ENCODE data around the gene DMC1.

DNA sequence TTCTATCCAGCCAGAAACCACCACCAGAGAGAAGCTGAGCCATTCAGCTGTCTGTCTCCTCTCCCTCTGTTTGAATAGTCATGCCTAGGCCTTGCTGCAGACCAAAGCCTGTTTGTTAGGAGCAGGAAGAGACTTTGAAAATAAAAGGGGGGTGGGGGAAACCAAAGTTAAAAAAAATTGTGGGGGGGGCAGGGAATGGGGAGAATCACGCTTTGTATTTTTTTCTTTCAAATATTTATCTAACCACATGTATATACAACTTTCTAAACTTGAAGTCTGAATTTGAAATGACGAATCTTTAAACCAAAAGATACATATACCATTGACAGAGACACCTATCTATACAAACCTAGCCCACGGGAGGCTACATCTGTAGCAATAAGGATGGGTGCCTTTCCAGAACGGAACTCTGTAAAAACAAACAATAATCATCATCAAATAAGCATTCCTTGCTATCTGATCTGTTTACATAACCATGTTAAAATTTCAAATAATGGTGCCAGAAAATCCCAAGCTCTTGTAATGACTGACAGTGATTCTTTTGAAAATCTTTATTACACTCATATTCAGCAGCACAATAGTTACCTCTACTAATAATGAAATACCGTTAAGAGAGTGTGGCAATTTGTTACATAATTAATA is 78.2 kb downstream of the DMC1 start:
- TF ChIP-seq, protein P1, sequence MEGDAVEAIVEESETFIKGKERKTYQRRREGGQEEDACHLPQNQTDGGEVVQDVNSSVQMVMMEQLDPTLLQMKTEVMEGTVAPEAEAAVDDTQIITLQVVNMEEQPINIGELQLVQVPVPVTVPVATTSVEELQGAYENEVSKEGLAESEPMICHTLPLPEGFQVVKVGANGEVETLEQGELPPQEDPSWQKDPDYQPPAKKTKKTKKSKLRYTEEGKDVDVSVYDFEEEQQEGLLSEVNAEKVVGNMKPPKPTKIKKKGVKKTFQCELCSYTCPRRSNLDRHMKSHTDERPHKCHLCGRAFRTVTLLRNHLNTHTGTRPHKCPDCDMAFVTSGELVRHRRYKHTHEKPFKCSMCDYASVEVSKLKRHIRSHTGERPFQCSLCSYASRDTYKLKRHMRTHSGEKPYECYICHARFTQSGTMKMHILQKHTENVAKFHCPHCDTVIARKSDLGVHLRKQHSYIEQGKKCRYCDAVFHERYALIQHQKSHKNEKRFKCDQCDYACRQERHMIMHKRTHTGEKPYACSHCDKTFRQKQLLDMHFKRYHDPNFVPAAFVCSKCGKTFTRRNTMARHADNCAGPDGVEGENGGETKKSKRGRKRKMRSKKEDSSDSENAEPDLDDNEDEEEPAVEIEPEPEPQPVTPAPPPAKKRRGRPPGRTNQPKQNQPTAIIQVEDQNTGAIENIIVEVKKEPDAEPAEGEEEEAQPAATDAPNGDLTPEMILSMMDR (IDR thresholded peaks at IDR 0.05 in 4 of 5, conservative IDR thresholded peaks at IDR 0.05 in 1 of 5): no peak
- TF ChIP-seq POLR2A (IDR thresholded peaks at IDR 0.05): no peak

Measured in gastrocnemius medialis (tissue), 4 donors.